HepG2 (cell line): Measurements from ENCODE around the gene EBF4. TPM values are rescaled to one million over a fixed set of nuclear protein-coding genes. Genes with fewer than 3 reads are reported as not detected.

Experiments
- AGO1 ChIP-seq: fragments of 200-400 bp; formaldehyde crosslinking; IDR thresholded peaks from 2 replicates; pipeline ENCODE4 v1.6.1; 2017; ENCODE audit warnings: mild to moderate bottlenecking, low read depth, low read length, moderate library complexity; ENCODE audit not compliant: poor library complexity, severe bottlenecking
- FLYWCH1 ChIP-seq: sonication (generic); formaldehyde crosslinking; IDR thresholded peaks from 2 replicates; pipeline ENCODE4 v1.8.1; 2023; ENCODE audit warnings: mild to moderate bottlenecking, missing genetic modification reagents
- KDM1A ChIP-seq: IDR thresholded peaks from 2 replicates; pipeline ENCODE4 v1.6.1; 2016; ENCODE audit warnings: missing compliant biosample characterization
- NFYC ChIP-seq: IDR thresholded peaks from 2 replicates; pipeline ENCODE4 v1.6.1; 2016; ENCODE audit warnings: missing genetic modification reagents, missing compliant biosample characterization
- NR2C2 ChIP-seq: sonication (generic); formaldehyde crosslinking; IDR thresholded peaks from 2 replicates; pipeline ENCODE4 v1.4.0; 2020; ENCODE audit warnings: missing genetic modification reagents, mild to moderate bottlenecking, moderate library complexity, borderline replicate concordance
- PBX3 ChIP-seq: sonication (generic); formaldehyde crosslinking; IDR thresholded peaks from 2 replicates; pipeline ENCODE4 v1.8.1; 2023; ENCODE audit warnings: missing genetic modification reagents, inconsistent platforms, borderline replicate concordance
- PHF20 ChIP-seq: sonication (generic); formaldehyde crosslinking; IDR thresholded peaks from 2 replicates; pipeline ENCODE4 v1.5.0; 2020; ENCODE audit warnings: mild to moderate bottlenecking, missing genetic modification reagents
- SNAPC4 ChIP-seq: sonication (generic); formaldehyde crosslinking; IDR thresholded peaks from 2 replicates; pipeline ENCODE4 v1.4.0; 2020; ENCODE audit warnings: mild to moderate bottlenecking, missing genetic modification reagents
- XRCC5 ChIP-seq: fragments of 200-400 bp; formaldehyde crosslinking; optimal IDR thresholded peaks from 2 replicates; pipeline ENCODE3; 2017; ENCODE audit warnings: mild to moderate bottlenecking, low read length
- ZMYM2 ChIP-seq: sonication (generic); formaldehyde crosslinking; IDR thresholded peaks from 2 replicates; pipeline ENCODE4 v1.8.0; 2022; ENCODE audit warnings: mild to moderate bottlenecking, missing genetic modification reagents
- ZNF30 ChIP-seq: sonication (generic); formaldehyde crosslinking; IDR thresholded peaks from 2 replicates; pipeline ENCODE4 v1.5.0; 2020; ENCODE audit warnings: mild to moderate bottlenecking, missing genetic modification reagents
- ZNF546 ChIP-seq: sonication (generic); formaldehyde crosslinking; conservative IDR thresholded peaks from 2 replicates; pipeline ENCODE4 v1.8.1; 2023; ENCODE audit warnings: mild to moderate bottlenecking, missing genetic modification reagents
- ZNF678 ChIP-seq: sonication (generic); formaldehyde crosslinking; IDR thresholded peaks from 2 replicates; pipeline ENCODE4 v1.4.0; 2020; ENCODE audit warnings: mild to moderate bottlenecking, missing genetic modification reagents
- ZSCAN31 ChIP-seq: sonication (generic); formaldehyde crosslinking; IDR thresholded peaks from 2 replicates; pipeline ENCODE4 v1.5.0; 2020; ENCODE audit warnings: low read depth, mild to moderate bottlenecking, missing genetic modification reagents
- polyA plus RNA-seq, 8 experiments: library from polyadenylated mRNA; depleted of rRNA in 3 of 8; stranded (reverse) in 7 of 8; unstranded in 1 of 8; fragments of >200 nt; fragmentation: Illumina TruSeq in 4 of 8; extraction: Trizol in 4 of 8; gene quantifications; 2 replicates each; pipeline versions ENCODE4 v1.2.1 to v1.2.3, GENCODE V29; 2011 to 2016; ENCODE audit warnings: low read depth in 4 of 8, missing spikeins in 1 of 8, mixed read lengths in 1 of 8; ENCODE audit not compliant: insufficient read depth in 1 of 8
- total RNA-seq, 5 experiments: library from RNA; depleted of rRNA; stranded (reverse); fragments of >200 nt; fragmentation: Illumina TruSeq; extraction: Trizol; gene quantifications; 2 replicates each; pipeline ENCODE4 v1.2.3, GENCODE V29; 2016; ENCODE audit warnings: low read depth in 1 of 5
- TF ChIP-seq, protein P1 (sequence below): sonication (generic); formaldehyde crosslinking; IDR thresholded peaks from 2 replicates; pipeline ENCODE4 v1.4.0; 2020; ENCODE audit warnings: missing genetic modification reagents, mild to moderate bottlenecking, borderline replicate concordance
- TF ChIP-seq, protein P2 (sequence below): sonication (generic); formaldehyde crosslinking; IDR thresholded peaks from 2 replicates; pipeline ENCODE4 v1.9.0; 2021; ENCODE audit warnings: missing genetic modification reagents, borderline replicate concordance

EBF4 gene
- total and polyA plus RNA-seq, 2 of the 13 experiments (the other 11 are each of a cell fraction or from before 2014, with no cell fraction given) = 0.84 to 2.2 TPM

DNA sequence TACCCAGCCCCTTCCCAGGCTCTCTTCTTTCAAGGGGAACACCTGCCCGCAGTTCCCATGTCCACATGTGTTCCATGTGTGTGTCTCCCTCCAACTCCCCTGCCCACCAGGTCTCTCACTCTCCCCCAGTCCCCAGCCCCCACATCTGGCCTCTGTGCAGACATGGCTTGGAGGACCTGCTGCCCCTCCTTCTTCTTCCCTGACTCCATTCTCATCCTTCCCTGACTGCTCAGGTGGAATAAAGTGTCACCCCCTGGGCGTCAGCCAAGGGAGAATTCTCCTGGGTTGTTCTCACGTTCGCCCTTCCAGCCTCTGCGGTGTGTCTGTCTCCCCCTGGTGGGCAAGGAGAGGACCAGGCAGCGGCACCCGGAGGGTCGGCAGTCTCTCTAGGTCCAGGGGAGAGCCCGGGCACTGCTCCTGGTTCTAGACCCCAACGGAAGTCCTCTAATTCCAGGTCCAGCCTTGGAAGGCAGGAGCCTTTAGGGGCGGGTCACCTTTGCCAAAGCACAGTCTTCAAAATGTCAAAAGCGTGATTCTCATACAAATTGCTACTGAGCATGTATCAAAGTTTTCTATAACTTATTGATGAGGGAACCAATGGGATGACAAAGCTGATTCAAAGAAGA is 50.5 kb downstream of the EBF4 start (continued):
- TF ChIP-seq SNAPC4 (CRISPR knock-in tag) (no peak), PBX3 (CRISPR knock-in tag) (no peak), ZNF678 (CRISPR knock-in tag) (no peak), ZNF546 (CRISPR knock-in tag) (no peak), AGO1 (no peak), XRCC5 (peak; percentile 99), NFYC (CRISPR knock-in tag) (no peak), ZNF30 (no peak), NR2C2 (CRISPR knock-in tag) (no peak), PHF20 (CRISPR knock-in tag) (no peak), ZMYM2 (CRISPR knock-in tag) (no peak), ZSCAN31 (CRISPR knock-in tag) (no peak), FLYWCH1 (CRISPR knock-in tag) (no peak), KDM1A (CRISPR knock-in tag) (no peak)
- TF ChIP-seq, protein P1, sequence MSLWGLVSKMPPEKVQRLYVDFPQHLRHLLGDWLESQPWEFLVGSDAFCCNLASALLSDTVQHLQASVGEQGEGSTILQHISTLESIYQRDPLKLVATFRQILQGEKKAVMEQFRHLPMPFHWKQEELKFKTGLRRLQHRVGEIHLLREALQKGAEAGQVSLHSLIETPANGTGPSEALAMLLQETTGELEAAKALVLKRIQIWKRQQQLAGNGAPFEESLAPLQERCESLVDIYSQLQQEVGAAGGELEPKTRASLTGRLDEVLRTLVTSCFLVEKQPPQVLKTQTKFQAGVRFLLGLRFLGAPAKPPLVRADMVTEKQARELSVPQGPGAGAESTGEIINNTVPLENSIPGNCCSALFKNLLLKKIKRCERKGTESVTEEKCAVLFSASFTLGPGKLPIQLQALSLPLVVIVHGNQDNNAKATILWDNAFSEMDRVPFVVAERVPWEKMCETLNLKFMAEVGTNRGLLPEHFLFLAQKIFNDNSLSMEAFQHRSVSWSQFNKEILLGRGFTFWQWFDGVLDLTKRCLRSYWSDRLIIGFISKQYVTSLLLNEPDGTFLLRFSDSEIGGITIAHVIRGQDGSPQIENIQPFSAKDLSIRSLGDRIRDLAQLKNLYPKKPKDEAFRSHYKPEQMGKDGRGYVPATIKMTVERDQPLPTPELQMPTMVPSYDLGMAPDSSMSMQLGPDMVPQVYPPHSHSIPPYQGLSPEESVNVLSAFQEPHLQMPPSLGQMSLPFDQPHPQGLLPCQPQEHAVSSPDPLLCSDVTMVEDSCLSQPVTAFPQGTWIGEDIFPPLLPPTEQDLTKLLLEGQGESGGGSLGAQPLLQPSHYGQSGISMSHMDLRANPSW (CRISPR knock-in tag) = no peak
- TF ChIP-seq, protein P2, sequence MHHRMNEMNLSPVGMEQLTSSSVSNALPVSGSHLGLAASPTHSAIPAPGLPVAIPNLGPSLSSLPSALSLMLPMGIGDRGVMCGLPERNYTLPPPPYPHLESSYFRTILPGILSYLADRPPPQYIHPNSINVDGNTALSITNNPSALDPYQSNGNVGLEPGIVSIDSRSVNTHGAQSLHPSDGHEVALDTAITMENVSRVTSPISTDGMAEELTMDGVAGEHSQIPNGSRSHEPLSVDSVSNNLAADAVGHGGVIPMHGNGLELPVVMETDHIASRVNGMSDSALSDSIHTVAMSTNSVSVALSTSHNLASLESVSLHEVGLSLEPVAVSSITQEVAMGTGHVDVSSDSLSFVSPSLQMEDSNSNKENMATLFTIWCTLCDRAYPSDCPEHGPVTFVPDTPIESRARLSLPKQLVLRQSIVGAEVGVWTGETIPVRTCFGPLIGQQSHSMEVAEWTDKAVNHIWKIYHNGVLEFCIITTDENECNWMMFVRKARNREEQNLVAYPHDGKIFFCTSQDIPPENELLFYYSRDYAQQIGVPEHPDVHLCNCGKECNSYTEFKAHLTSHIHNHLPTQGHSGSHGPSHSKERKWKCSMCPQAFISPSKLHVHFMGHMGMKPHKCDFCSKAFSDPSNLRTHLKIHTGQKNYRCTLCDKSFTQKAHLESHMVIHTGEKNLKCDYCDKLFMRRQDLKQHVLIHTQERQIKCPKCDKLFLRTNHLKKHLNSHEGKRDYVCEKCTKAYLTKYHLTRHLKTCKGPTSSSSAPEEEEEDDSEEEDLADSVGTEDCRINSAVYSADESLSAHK (CRISPR knock-in tag) = no peak
